Dermis microvascular lymphatic vessel endothelial cell (primary cell): Measurements from ENCODE around the gene CPB1. TPM values are rescaled to one million over a fixed set of nuclear protein-coding genes. Genes with fewer than 3 reads are reported as not detected.
A peak's percentile ranks its signal among the peaks of the same experiment; 100 is the strongest.

ENCODE experiments used
- DNase-seq, 2 donors: peaks; one replicate each; pipeline versions ENCODE4 v3.0.0 to v3.0.0-alpha.2; 2010; ENCODE audit warnings: low read depth in 2 of 2
- total RNA-seq: library from RNA; depleted of rRNA; stranded (reverse); fragments of >200 nt; gene quantifications from 2 replicates; pipeline ENCODE4 v1.2.1, GENCODE V29; 2014

Gene CPB1
- total RNA-seq, 1 donor from 2014 or later: not detected

DNA sequence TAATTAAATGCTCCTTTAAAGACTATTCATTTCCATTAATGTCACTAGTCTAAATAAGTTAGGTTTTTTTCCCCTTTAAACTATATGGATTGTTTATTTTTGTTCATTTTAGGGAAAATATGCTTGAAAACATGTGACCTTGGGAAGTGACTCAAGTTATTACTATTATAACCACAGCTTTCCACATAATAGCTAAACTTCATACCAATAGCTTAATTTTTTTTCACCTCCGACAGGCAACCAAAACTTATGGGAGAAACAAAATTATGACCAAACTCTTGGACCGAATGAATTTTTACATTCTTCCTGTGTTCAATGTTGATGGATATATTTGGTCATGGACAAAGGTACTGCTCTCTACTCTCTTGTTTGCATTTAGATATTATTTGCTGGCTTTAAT is 53.7 kb downstream of the CPB1 start:
- DNase-seq: peak in 1 of 2 donors; percentile 36

DNA sequence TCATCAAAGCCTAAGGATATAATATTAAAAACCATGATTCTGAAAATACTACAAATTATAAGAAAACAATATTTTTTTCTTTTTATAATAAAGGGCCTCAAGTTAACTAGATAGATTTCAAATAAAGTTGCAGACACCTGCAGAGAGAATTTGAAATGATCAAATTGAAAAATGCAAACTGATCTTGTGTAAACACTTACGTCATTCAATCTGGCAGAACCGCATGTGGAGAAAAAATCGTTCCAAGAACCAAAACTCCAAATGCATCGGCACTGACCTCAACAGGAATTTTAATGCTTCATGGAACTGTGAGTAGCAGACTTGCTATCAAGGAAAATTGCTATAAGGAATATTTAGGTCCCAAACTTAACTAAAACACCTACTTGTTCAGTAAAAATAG is 54.7 kb downstream of the CPB1 start:
- DNase-seq: no peak

DNA sequence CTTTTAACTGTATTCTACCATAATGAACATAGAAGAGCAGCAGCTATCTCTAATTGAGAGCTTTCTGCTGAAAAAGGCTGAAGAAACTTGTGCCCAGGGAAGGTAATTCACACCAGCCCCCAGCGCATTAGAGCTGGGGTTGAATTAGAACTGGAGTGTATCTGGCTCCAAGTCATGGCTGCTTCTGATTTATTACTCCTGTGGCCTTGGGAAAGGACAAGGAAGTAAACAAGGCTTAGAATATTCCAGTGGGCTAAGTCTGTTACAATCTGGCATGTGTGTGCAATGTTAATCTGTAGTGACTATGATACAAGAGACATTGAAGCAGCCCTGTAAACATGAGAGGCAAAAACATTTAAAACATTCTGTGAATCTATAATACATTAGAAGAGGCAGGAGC is 55.6 kb downstream of the CPB1 start:
- no peak for DNase-seq

DNA sequence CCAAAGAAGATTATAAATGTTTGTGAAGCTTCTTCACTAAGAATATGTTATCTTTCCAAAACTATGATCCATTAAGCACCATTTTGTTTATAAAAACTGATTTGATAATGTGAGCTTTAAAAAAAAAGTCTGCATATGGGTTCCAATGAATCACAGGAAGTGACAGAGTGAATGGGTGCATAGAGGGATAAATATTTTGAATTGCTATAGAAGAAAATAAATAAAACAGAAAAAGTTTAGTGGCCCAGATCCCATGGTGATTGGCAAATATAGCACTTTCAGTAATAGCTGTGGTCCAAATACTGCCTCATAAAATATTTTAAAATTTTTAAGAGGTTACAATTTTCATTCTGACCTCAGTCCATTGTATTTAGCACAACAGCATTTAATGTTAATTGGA is 56.6 kb downstream of the CPB1 start:
- peak in 1 of 2 donors; percentile 45 for DNase-seq

DNA sequence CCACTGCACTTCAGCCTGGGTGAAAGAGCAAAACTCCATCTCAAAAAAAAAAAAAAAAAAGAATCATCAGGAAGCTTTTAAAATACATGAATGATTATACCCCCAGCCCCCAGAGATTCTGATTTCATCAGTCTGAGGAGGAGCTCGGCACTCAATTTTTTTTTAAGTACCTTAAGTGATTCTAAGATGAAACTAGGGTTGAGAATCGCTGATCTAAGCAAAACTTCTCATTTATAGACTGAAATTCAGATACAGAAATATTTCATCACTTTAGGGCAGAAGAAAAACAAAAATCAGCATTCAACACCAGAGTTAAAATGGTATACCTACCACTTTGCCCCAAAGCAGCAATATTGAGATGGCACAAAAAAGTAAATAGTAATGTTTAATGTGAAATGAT is 62.2 kb downstream of the CPB1 start:
- no peak for DNase-seq

DNA sequence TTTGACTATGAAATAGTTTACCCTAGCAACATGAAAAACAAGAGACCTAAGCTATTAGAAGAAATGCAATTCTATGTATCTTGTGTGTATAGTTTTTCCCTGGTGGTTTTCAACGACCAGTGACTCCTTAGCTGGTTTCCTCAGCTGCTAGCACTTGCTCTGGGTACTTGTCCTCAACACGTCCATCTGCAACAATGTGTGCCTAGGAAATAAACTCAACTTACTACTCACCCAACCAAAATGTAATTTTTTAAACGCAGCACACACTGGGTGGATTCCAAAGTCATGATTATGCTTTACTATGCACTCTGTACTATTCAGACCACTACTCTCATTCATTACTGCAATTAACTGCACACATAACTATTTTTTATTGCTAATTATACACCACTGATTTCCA is 68.5 kb downstream of the CPB1 start:
- no peak for DNase-seq

DNA sequence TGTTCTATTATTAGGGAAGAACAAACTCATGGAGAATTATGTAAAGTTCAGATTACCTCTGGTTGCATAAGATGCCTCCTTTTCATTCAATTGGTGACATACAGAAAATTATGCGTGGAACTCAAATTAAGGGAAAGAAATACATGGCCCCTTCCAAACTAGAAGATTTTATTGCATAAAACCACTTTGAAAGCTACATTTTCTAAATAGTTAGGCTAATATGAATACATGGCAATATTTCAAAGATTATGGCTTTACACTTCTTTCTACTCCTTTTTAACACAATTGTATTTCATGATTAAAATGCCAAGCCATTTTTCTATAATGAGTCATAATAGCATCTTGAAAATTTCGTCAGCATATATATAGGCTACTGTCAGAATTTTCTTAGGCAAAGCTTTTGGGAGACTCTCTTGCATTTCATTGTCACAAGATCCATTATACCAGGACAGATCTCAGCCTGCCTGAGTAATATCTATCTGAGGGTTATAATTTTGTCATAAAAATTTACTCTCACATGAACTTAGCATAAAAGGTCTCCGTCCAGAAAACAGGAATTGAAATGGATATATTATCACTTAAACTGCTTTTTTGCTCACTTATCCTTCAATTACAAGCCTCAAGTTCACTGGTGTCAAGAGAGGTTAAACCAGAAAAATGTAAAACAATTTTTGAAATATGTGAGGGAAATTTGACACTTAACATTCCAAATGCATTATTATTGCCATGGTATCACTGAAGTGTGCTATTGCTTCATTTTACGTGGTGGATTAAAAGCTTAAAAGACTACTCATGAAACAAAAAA is 74.6 kb downstream of the CPB1 start:
- DNase-seq: no peak

DNA sequence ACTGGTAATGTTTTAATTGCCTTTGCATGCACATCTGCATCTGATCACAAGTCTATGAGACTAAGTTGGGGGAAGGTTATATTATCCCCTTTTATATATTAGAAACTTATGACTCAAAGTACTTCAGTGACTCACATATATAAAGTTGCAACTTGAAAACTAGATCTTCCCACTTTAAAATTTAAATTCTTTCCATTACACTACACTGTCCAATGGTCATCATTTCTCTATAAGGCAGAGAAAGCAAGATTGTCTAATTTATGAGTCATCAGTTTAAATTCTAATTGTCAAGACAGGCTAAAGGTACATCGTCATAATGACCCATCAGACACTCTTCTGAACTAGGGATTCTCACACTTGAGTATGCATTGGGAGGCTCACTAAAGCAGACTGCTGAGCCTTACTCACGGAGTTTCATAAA is 75.4 kb downstream of the CPB1 start:
- DNase-seq: no peak

DNA sequence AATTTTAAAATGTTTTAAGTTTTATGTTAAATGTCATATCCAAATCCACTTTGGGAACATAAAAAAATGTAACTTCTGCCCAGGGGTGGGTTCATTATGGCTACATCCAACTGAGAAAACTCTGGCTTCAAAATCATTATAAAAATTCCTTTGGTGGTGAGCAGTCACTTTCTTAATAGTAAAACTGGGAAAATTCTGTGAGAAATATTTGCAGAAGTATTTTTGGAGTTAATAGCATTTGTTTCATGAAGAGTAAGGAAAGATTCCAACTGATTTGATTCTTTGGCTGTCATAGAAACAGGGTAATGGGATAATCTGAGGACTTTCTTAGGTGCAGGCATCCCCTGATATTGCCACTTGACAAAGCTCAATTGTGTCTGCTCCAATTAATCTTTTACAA is 76.3 kb downstream of the CPB1 start:
- DNase-seq: no peak

DNA sequence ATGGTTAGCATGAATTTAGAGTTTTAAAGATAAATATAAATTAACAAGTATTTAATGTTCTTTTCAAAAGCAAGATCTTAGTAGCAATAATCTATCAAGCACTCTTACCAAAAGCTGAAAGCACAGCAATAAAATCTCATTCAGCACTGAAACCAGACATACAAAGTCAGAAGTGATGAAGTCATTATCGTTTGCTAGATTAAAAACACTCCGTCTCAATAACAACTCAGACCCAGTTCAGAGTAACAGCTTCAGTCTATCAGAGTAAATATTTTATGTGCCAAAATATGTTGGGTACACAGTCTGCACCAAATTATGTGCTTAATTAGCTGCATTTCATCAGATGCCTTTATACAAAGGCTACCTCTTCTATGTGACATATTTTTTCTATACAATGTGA is 79.1 kb downstream of the CPB1 start:
- no peak for DNase-seq

Other genes starting within 250 kb of the CPB1 start
- gene AGTR1, start 129.9 kb upstream of the CPB1 start, total RNA-seq: not detected in 2 replicates
- gene CPA3, start 37.5 kb downstream of the CPB1 start, total RNA-seq: 0.51 TPM in 1 of 2 replicates, not detected in the other
- 37.4 and 40.5 TPM in 2 replicates for gene GYG1, start 163.7 kb downstream of the CPB1 start, total RNA-seq